Activated T-cell treated with anti-CD3 and anti-CD28 coated beads for 24 hours (primary cell): ENCODE results near the gene MYOT.
"Not testable (repeated sequence)": the region's sequence is repeated elsewhere in the genome, so short reads cannot be mapped to it uniquely, and the experiment has no call there.

Source experiments
- DNase-seq: peaks from one replicate; pipeline ENCODE4 v3.0.0-alpha.2; 2020; ENCODE audit warnings: low read depth

The MYOT gene

DNA sequence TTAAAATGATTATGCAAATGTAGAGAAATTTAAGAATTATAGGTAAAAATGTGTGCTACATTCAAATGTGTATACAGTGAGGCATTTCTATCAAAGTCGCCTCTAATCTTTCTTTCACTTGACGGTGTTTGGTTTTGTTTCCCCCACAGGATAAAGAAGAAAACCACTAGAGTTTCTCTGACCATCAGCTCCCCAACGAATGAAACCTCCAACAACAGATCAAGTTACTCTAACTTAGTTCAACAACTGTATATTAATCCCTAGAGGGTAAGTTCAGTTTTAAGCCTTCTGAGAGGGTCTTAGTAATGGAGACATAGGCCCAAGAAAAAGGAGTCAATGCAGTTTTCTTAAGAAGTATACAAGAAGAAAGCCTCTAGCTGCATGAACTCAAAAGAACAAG lies 11.5 kb upstream of the MYOT start:
- DNase-seq: no peak

DNA sequence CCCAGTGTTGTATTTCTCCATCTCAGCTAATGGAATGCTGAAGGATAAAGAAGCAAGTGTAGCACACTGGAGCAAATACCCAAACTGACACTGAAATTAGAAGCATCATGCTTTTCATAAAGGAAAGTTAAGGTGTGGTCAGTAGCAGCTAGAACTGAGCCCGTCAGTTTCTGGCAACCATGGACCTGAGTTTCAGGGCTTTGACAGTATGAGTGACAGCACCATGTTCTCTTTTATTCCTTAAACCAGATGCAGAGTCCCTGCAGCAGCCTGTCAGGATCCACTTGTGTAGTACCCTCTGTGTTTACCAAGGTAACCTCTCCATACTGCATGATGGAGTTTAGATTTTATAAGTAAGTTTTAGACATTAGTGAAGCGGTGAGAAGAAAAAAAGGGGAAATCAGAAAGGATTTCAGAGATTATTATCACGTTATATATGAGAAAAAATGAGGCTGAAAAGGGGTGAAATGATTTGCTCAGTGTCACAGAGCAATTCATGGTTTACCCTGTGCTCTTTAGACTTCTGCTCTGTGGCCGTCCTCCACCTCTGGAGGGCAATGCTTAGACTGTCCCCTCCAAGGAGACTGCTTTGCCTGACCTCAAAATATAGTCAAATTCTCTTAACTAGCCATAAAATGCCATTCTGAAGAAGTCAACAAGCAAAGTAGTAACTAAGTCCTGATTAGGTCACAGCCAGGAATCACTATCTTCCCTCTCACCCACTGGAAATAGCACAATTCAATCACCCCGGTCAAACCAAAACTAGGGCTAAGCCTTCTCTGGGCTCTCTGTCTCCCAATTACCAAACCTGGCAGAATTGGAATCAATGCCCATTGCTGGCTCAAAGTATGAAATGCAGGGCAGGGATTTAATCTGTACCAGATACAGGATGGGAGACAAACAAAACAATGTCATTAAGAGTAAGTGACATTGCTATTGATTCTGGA lies 10.5 kb upstream of the MYOT start:
- no peak for DNase-seq

DNA sequence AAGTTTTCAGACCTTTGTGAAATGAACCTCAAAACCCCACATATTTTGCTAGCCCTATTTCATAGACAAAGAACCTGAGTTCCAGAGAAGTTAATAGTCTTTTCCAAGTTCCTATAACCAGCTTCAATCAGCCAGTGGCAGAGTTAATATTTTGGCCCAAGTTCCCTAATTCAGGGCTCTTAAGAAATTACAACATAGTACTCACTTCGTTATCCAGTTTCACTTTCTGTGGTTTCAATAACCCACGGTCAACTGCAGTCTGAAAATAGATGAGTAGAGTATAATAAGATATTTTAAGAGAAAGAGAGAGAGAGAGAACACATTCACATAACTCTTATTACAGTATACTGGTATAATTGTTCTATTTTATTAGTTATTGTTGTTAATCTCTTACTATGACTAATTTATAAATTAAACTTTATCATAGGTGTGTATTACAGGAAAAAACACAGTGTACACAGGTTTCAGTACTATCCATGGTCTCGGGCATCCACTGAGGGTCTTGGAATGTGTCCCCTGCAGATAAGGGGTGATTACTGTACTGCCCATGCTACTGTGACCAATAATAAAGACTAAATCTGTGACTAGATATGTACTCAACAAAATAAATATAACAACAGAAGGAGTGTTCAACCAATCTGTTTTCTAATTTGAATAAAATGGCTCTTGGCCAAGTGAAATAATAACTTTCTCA lies 9.3 kb upstream of the MYOT start:
- DNase-seq: no peak

DNA sequence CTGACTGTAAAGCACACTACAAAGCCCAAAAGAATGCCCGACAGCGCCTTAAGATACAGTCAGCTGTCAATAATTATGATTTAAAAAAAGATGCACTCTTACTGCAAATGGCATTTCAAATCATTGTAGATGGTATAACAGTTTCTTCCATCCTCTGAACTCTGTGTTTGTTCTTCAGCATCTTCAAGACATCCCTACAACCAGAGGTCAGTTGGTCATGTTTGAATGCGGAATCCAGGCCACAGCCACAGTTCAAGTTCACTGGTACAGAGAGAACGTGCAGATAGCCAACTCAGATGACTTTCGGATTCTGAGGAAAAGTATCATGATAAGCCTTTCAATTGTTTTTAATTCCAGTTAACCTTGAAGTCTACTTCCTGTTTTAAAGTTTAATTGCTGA lies 8.7 kb upstream of the MYOT start:
- no peak for DNase-seq

DNA sequence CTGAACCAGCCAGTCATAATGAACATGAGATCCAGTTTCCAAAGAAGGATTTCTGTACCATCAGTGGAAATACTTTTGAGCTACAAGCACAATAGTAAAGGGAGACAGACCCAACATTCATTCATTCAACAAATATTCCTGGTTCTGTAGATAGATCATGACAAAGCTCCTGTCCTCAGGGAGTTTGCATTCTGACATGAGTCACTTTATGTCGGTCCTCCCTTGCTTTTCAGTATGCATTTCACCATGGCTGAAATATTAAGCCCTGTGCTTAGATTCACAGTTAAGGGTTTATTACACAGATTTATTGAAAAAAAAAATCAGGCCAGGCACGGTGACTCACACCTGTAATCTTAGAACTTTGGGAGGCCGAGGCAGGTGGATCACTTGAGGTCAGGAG lies 5.4 kb upstream of the MYOT start:
- DNase-seq: no peak

DNA sequence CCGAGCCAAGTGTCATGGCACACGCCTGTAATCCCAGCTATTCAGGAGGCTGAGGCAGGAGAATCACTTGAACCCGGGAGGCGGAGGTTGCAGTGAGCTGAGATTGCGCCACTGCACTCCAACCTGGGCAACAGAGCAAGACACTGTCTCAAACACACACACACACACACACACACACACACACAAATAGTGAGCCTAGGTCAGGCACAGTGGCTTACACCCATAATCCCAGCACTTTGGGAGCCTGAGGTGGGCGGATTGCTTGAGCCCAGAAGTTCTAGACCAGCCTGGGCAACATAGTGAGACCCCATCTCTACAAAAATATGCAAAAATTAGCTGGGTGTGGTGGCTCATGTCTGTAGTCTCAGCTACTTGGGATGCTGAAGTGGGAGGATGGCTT lies 4.0 kb upstream of the MYOT start:
- DNase-seq: not testable (repeated sequence)

DNA sequence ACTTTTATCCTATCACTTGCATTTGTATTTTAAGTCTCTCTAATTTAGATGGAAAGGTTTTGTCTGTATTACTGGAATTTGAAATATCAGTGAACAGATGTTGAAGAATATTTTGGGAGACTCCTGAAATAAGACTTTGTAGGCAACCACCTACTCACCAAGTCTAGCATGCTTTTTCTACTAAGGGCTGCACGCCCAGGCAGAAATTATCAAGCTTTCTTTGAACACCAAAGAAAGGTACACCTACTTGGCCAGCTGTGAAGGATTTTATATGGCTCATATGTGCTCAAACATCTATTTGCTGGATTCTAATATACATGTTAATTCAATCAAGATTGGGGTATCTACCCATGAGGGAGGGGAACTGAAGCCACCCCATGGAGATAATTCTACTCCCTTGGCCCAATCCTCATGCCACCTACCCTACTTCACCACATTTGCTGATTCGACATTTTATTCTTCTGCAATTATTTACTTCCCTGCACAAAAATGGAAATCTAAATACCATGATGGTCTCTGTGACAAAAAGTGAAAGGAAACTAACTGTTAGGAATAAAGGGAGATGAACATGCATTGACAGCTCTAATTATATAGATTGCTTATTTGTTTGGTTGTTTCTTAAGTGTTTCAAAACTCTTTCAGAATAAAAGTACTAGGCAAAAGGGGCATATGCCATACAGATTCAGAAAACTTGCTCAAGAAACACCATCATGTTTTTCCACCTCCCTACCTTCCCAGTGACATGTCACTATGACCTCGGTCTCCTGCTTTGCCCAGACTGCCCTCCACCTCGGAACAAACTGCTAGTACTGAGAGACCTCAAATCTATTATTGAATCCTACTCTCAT lies 895 bp upstream of the MYOT start:
- DNase-seq: no peak

DNA sequence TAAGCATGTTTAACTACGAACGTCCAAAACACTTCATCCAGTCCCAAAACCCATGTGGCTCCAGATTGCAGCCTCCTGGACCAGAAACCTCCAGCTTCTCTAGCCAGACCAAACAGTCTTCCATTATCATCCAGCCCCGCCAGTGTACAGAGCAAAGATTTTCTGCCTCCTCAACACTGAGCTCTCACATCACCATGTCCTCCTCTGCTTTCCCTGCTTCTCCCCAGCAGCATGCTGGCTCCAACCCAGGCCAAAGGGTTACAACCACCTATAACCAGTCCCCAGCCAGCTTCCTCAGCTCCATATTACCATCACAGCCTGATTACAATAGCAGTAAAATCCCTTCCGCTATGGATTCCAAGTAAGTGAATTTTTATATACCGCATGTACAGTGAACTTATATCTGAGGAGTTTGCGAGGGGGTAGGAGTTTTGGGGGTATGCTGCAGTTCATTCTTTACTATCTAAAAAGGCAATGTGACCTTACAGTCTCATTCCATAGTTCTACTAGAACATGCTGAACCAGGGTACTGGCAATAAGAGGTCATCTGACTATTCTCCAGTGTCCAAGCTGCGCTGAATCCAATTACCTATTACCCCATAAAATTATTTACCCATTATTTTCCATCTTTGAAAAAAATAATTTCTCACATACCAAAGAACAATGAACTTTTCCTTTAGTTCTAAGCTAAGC lies 3.1 kb downstream of the MYOT start:
- no peak for DNase-seq

DNA sequence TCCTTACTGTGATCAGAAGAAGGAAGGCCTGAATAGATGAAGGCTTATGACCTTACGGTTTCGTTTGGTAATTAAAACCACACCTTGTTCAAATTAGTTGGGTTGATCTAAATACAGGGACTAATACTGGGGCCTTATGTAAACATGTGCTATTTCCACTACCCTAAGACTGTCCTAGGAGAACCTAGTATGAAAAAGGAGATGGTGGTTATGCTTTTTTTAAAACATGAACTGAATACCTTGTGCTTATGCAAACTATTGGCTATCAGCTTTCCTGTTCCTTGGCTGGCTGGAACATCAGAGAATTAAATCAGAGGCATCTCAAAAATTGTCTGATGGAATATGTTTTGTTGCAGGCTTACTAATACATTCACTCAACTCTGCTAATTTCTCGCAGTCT lies 3.9 kb downstream of the MYOT start:
- DNase-seq: no peak

DNA sequence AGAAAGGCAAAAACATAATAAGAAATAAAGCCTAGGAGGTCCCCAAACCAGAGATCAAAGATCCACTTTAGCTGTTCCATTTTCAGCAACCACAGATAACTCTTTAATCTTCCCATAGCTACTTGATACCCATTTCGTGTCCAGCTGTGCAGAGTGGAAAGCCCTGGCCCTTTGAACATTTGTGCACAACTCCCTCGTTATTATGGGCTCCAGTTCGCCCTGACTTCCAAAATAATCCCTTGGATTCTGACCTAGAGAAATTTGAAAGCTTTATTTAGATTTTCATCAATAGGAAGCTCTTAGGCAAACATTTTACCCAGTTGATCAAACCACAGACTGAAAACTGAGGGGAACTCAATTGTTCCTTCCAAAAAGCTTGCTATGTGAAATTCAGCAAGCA lies 4.8 kb downstream of the MYOT start:
- DNase-seq: no peak

DNA sequence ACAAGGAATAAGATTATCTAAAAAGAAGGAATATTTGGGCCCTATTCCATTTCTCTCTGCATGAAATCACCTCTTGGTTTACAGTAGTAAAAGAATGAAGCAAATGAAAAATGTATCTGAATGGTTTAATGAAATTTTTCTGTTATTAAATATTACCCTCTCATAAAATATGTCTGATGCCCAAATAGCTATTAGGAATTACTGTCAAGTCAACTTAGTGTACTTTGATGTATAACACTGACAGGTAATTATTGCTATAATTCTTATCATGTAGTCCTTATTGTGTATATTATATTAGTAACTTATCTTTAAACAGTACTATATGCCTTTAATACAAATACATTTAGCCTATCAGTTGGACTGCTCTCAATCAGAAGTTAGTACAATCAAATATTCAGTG lies 8.4 kb downstream of the MYOT start:
- DNase-seq: no peak

DNA sequence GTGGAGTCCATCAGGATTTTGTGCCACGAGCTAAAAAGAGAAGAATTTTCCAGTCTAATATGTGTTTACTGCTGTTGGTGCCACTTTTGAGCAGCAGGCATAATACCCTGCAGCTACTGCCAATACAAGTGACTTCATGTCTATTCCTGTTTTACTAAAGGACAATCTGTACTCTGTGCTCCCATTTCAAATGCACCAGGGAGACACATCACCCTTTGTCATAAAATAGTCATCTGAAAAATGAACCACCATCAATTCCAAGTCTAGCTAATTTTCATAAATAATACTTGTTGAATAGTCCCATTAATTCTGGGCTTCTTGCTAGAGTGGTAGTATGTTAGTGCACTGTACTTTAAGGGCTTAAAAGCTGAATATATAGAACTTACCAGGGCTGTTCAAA lies 12.7 kb downstream of the MYOT start:
- no peak for DNase-seq

DNA sequence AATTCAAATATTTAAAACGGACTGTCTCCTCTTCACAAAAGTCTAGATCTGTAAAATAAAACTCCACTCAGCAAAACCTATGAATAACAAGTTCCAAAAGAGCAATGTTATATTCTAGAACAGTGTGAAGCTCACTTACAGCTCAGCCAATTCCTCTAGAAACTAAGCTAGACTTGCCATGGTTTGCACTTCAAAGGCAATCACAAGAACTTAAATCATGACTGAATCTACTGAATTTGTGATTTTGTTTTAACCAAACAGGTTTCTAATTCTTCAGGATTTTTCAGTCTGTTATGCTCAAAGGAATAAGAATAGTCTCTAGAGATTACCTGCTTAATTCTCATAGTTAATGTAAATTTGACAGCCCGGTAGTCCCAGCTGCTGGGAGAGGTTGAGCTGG lies 20.2 kb downstream of the MYOT start:
- no peak for DNase-seq

DNA sequence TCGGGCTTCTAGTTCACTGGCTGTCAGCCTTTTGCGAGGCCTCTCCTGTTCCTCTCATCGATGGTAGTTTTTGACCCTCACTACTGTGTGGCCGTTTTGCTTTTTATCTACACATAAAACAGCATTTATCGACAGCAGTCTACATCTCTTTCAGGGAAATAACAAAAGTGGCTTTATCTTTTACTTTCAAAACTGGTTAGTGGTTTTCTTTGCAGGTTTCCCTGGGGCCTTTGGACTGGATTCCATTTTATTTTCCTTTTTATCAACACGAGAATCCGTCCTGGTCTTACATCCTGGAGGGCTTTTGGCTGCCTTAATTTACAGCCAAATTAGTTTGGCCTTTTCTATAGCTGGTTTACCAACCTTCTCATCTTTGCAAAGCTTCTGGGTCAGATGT lies 20.8 kb downstream of the MYOT start:
- no peak for DNase-seq

DNA sequence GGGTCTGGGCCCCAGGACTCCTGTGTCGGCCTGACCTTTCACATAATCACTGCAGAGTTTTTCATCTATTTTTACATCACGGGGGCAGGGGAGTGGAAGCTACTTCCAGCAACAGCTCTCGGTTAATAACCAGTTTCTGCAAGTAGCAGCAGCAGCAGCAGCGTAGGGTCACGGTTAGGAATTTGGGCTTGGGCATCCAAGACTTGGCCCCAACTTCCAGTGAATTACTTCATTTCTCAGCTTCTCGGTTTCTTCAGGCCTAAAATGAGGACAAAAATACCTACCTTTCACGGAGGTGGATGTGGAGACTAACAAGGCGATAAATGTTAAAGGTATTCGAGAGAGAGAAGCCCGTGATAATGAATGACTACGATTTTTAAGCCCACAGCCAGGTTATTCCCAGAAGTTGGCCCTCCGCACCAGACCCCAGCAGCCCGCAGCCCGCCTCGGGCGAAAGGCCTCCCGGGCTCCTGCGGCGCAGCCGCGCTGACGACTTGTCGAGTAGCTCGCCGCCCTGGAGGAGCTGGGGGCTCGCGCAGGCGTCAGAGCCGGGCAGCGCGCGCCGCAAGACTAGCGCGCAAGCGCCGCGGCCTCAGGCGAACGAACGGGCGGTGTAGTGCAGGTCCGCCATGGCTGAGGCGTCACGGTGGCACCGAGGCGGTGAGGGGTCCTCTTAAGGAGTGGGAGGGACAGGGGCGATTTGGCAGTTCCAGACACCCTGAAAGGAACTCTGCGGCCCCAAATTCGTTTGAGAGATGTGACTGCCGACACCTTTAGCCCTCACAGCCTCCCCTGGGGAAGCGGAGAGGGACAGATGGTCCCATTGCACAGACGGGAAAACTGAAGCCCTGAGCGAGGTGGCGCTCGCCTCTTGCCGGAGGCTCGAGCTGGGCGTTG lies 21.5 kb downstream of the MYOT start, which contains the start of gene PKD2L2:
Gene PKD2L2 (plus strand): TSS at position 595 of the 897 bp plus-strand sequence. CDS start 35 bp downstream, at position 630.
- peak; percentile 81 for DNase-seq

DNA sequence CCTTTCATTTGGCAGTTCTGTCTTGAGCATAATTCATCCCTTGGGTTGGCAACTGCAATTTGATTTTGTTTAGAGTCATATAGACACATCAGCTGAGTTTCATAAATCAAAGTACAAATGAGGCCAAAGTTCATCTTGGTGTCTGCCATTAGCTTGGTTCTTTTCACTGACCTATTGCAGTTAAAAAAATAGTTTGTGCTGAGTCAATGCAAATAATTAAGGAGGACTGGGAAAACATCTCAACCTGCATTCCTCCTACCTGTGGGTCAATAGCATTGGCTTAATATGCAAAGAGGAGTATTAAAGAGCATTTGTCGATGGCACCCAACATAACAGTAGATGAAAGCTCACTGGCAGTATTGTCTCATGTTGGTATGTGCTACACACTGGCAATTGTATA lies 23.2 kb downstream of the MYOT start:
- no peak for DNase-seq

DNA sequence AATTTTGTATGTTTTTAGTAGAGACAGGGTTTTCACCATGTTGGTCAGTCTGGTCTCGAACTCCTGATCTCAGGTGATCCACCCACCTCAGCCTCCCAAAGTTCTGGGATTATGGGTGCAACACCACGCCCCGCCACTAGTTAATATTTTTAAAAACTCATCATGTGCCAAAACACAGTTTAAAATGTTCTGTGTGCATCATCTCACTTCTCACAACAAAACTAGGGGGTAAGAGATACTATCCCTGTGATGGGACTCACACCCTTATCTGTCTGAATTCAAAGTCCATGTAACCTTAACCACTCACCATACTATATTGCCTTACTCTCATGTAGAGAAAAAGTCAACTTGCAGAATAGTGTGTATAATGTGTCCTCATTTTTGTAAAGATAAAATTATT lies 24.2 kb downstream of the MYOT start:
- no peak for DNase-seq

DNA sequence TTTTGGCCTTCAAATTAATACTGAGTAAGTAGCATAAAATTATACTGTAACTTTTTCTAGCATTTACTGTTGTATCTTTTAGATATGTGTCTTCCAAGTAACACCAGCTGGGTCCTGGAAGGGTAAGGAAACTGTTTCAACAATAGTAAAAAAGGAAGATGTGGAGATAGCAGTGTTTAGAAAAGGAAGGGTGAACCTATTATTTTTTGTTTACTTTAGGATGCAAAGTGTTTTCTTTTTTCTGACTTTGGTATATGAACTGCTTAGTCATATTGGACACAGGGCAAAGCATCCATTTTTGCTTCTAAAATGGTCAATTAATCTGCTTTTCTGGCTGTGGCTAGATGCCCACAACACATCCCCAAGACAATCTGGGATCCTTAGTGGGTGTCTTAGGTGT lies 26.9 kb downstream of the MYOT start:
- no peak for DNase-seq

DNA sequence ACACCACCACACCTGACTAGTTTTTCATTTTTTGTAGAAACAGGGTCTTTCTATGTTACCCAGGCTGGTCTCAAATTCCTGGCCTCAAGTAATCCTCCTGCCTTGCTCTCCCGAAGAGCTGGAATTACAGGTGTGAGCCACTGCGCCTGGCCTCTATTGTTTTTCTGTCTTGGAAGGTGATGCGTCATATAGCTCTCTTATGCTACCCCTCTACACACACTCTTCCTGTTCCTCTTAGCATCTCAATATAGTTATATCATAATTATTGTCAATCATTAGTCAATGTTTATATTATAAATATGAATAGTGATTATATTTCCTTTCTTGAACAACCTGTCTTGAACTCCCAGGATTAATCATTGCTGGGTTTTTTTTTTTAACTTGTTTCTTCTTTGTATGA lies 28.9 kb downstream of the MYOT start:
- no peak for DNase-seq

DNA sequence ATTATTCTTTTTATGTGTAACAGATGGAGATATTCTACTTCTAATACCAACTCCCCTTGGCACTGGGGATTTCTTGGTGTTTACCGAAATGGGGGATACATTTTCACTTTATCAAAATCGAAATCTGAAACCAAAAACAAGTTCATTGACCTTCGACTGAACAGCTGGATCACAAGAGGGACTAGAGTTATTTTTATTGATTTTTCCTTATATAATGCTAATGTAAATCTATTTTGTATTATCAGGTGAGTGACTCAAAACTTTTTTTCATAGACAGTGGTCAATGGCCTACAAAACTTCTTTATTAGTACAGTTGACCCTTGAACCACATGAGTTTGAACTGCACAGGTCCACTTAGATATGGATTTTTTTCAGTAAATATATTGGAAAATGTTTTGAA lies 31.8 kb downstream of the MYOT start:
- no peak for DNase-seq
